ENCODE measurements around the gene SCNN1G. TPM values are rescaled to one million over a fixed set of nuclear protein-coding genes. Genes with fewer than 3 reads are reported as not detected.

SCNN1G gene
- total RNA-seq, 1 experiment from 2014 or later: 6.3 TPM

DNA sequence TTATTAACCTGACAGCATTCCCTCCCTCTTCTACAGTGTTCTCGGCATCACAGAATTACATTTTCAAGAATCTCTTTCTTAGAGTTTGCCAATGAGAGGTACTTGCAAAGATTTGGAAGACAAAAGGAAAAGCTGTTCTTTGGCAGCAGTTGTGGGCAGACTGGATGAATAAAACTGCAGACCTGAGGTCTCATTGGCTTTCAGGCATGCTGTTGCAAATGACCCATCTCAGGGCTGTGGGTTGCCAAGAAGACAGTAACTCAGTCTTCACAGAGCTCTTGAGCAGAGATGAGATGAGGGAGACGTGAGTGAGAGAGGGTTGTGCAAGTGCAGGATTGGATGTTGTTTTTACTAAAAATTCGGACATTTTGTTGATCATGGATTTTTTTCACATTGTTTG lies 22.0 kb upstream of the SCNN1G start:
- Histone ChIP-seq H3K27me3 (ENCODE audit: low read length) (no peaks in the 10 kb centered on the region), H2AFZ (ENCODE audit: low read length) (no peak overlapping the region), H3K4me1 (ENCODE audit: insufficient read depth, low read length) (no peaks in the 10 kb centered on the region), H3K27ac (ENCODE audit: low read length) (no peak overlapping the region), H3K9me3 (ENCODE audit: low read length) (no peaks in the 10 kb centered on the region), H3K36me3 (ENCODE audit: low read depth, low read length) (no peaks in the 10 kb centered on the region), H3F3A (ENCODE audit: low read length, unreplicated experiment) (no peaks in the 10 kb centered on the region), H3K9ac (ENCODE audit: low read length) (no peak overlapping the region), H3K79me2 (ENCODE audit: low read length) (no peaks in the 10 kb centered on the region), H3K4me3 (ENCODE audit: low read length) (no peak overlapping the region), H3K9me2 (replicated peaks; ENCODE audit: low read length) (no peaks in the 10 kb centered on the region), H4K20me1 (ENCODE audit: low read length) (no peaks in the 10 kb centered on the region), H3K4me2 (ENCODE audit: low read length) (no peak overlapping the region)
- ChIA-PET POLR2A (ENCODE audit: unreplicated experiment) (no interaction called here), CTCF (no interaction called here)
- TF ChIP-seq EZH2 (IDR thresholded peaks at IDR 0.05; ENCODE audit: low read length, unreplicated experiment) (no peak), CTCF (conservative IDR thresholded peaks at IDR 0.05; ENCODE audit: low read depth, low read length) (no peak), EZH2phosphoT487 (IDR thresholded peaks at IDR 0.05; ENCODE audit: borderline replicate concordance, low read length) (no peak)
- DNase-seq (no peak), ATAC-seq (no peak)
- intact Hi-C loops (cut with micrococcal nuclease): no loop called here
- BruUV-seq (replicated peaks): no TSS peak

GRCh38 chr16:23163921-23164320 lies 18.6 kb upstream of the SCNN1G start:
- Histone ChIP-seq H3K4me3 (ENCODE audit: low read length) (no peak overlapping the region), H3F3A (ENCODE audit: low read length, unreplicated experiment) (no peaks in the 10 kb centered on the region), H3K9ac (ENCODE audit: low read length) (no peak overlapping the region), H3K36me3 (ENCODE audit: low read depth, low read length) (no peaks in the 10 kb centered on the region), H3K27ac (ENCODE audit: low read length) (no peak overlapping the region), H3K27me3 (ENCODE audit: low read length) (no peaks in the 10 kb centered on the region), H3K9me3 (ENCODE audit: low read length) (no peaks in the 10 kb centered on the region), H4K20me1 (ENCODE audit: low read length) (no peaks in the 10 kb centered on the region), H2AFZ (ENCODE audit: low read length) (no peak overlapping the region), H3K4me1 (ENCODE audit: insufficient read depth, low read length) (no peaks in the 10 kb centered on the region), H3K9me2 (replicated peaks; ENCODE audit: low read length) (no peaks in the 10 kb centered on the region), H3K4me2 (ENCODE audit: low read length) (no peak overlapping the region), H3K79me2 (ENCODE audit: low read length) (no peaks in the 10 kb centered on the region)
- TF ChIP-seq EZH2 (IDR thresholded peaks at IDR 0.05; ENCODE audit: low read length, unreplicated experiment) (no peak), CTCF (conservative IDR thresholded peaks at IDR 0.05; ENCODE audit: low read depth, low read length) (no peak), EZH2phosphoT487 (IDR thresholded peaks at IDR 0.05; ENCODE audit: borderline replicate concordance, low read length) (no peak)
- BruUV-seq (replicated peaks): no TSS peak
- DNase-seq: no peak
- intact Hi-C loops (cut with micrococcal nuclease): no loop called here
- no peak for ATAC-seq
- POLR2A ChIA-PET (ENCODE audit: unreplicated experiment): no interaction called here
- CTCF ChIA-PET: no interaction called here

DNA sequence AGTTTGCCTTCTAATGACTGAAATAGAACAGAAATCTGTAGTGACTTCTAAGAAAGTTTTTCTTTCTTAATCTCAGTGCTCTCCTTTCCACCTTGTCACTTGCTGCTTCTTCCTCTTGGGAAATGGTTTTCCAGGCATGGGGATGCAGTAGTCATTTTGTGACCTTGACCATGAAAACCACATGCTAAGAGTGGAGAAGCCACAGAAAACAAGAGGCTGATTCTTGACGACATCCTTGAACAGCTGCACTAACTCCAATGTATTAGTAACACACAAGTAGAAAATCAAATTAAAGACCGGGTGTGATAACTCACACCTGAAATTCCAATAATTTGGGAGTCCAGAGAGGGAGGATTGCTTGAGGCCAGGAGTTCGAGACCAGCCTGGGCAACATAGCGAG lies 17.8 kb upstream of the SCNN1G start:
- no peaks in the 10 kb centered on the region for H3K4me1 ChIP-seq (ENCODE audit: insufficient read depth, low read length)
- no peak overlapping the region for H3K4me2 ChIP-seq (ENCODE audit: low read length)
- H3K9me2 ChIP-seq (replicated peaks; ENCODE audit: low read length): no peaks in the 10 kb centered on the region
- intact Hi-C loops (cut with micrococcal nuclease): no loop called here
- no peaks in the 10 kb centered on the region for H3K36me3 ChIP-seq (ENCODE audit: low read depth, low read length)
- no peaks in the 10 kb centered on the region for H3F3A ChIP-seq (ENCODE audit: low read length, unreplicated experiment)
- no peaks in the 10 kb centered on the region for H4K20me1 ChIP-seq (ENCODE audit: low read length)
- no peak for DNase-seq
- no peaks in the 10 kb centered on the region for H3K27me3 ChIP-seq (ENCODE audit: low read length)
- H3K9ac ChIP-seq (ENCODE audit: low read length): no peak overlapping the region
- POLR2A ChIA-PET (ENCODE audit: unreplicated experiment): no interaction called here
- no peak overlapping the region for H2AFZ ChIP-seq (ENCODE audit: low read length)
- no peak for TF ChIP-seq EZH2 (IDR thresholded peaks at IDR 0.05; ENCODE audit: low read length, unreplicated experiment)
- no peak for TF ChIP-seq EZH2phosphoT487 (IDR thresholded peaks at IDR 0.05; ENCODE audit: borderline replicate concordance, low read length)
- TF ChIP-seq CTCF (conservative IDR thresholded peaks at IDR 0.05; ENCODE audit: low read depth, low read length): no peak
- ATAC-seq: no peak
- CTCF ChIA-PET: no interaction called here
- no TSS peak for BruUV-seq (replicated peaks)
- no peaks in the 10 kb centered on the region for H3K9me3 ChIP-seq (ENCODE audit: low read length)
- no peak overlapping the region for H3K27ac ChIP-seq (ENCODE audit: low read length)
- H3K4me3 ChIP-seq (ENCODE audit: low read length): no peak overlapping the region
- no peaks in the 10 kb centered on the region for H3K79me2 ChIP-seq (ENCODE audit: low read length)
